Kidney (tissue), 14 donors: ENCODE results near the gene MRGPRX3. TPM values are rescaled to one million over a fixed set of nuclear protein-coding genes. Genes with fewer than 3 reads are reported as not detected.

Experiments used
- DNase-seq, 5 donors: peaks; one replicate each; pipeline ENCODE4 v3.0.0-alpha.2; 2013 to 2020
- FAIRE-seq: peaks from 2 replicates; lab custom pipeline; 2012; peaks lifted over from hg19 to GRCh38; lab: Jason Lieb, UNC
- H3K27ac ChIP-seq, 2 donors: one replicate each; pipeline ENCODE4 v1.7.0; 2013; ENCODE audit warnings: low read depth in 2 of 2, low read length in 2 of 2, inconsistent platforms in 1 of 2
- H3K27me3 ChIP-seq: one replicate; pipeline ENCODE4 v1.7.1; 2013; ENCODE audit warnings: low read length, inconsistent platforms; ENCODE audit not compliant: control insufficient read depth, insufficient read depth
- H3K36me3 ChIP-seq, 3 donors: one replicate each; pipeline versions ENCODE4 v1.7.0 to v1.7.1; 2013; ENCODE audit warnings: low read length in 3 of 3, control low read depth in 1 of 3, inconsistent platforms in 1 of 3; ENCODE audit not compliant: insufficient read depth in 3 of 3, control insufficient read depth in 2 of 3
- H3K4me1 ChIP-seq, 3 donors: one replicate each; pipeline versions ENCODE4 v1.7.0 to v1.7.1; 2013; ENCODE audit warnings: low read length in 3 of 3, inconsistent platforms in 1 of 3, low read depth in 1 of 3; ENCODE audit not compliant: control insufficient read depth in 2 of 3, insufficient read depth in 2 of 3
- H3K4me3 ChIP-seq, 3 donors: one replicate each; pipeline versions ENCODE4 v1.7.0 to v1.8.1; 2013; ENCODE audit warnings: low read length in 3 of 3, control low read depth in 1 of 3, inconsistent platforms in 1 of 3
- H3K9ac ChIP-seq, 3 donors: one replicate each; pipeline versions ENCODE4 v1.7.0 to v1.7.1; 2013; ENCODE audit warnings: low read length in 3 of 3, control low read depth in 1 of 3, inconsistent platforms in 1 of 3
- H3K9me3 ChIP-seq, 3 donors: one replicate each; pipeline versions ENCODE4 v1.7.0 to v1.7.1; 2013; ENCODE audit warnings: low read length in 3 of 3, control low read depth in 1 of 3, inconsistent platforms in 1 of 3; ENCODE audit not compliant: control insufficient read depth in 2 of 3, insufficient read depth in 1 of 3
- intact Hi-C: fragments of 100-400 bp; cut with DNase I; formaldehyde crosslinking; loops from one replicate; pipeline ENCODE4 v1.11.1; 2022
- polyA plus RNA-seq: library from polyadenylated mRNA; stranded (reverse); fragments of 350-450 nt; fragmentation: Illumina TruSeq; extraction: RNeasy Lipid Tissue Mini Kit (QIAGEN cat#74804); gene quantifications from one replicate; pipeline ENCODE4 v1.2.3, GENCODE V29; 2014; ENCODE audit warnings: low read depth, low replicate concordance; ENCODE audit not compliant: insufficient read depth
- total RNA-seq: library from RNA; stranded (reverse); fragmentation: NEBNext Ultra II Directional; extraction: Animal tissue kit (Norgen Biotek cat#: 25700); gene quantifications from one replicate; pipeline ENCODE4 v1.2.1, GENCODE V29; 2021
- TF ChIP-seq, protein P1 (sequence below): IDR thresholded peaks from 3 replicates; pipeline ENCODE4 v1.5.1; 2012; ENCODE audit warnings: mild to moderate bottlenecking, moderate library complexity, borderline replicate concordance; ENCODE audit not compliant: insufficient read depth; ENCODE audit errors: extremely low read depth
- donor health status: control.
- donor health status: control.
- donor health status: control.
- donor health status: control.
- donor health status: control.
- donor health status: DM: yes; HTN: yes; CAD: no.
- donor health status: Normal renal cell carcinoma (clear cell type).

MRGPRX3 gene
- total and polyA plus RNA-seq, 2 donors from 2014 or later, result not detected

DNA sequence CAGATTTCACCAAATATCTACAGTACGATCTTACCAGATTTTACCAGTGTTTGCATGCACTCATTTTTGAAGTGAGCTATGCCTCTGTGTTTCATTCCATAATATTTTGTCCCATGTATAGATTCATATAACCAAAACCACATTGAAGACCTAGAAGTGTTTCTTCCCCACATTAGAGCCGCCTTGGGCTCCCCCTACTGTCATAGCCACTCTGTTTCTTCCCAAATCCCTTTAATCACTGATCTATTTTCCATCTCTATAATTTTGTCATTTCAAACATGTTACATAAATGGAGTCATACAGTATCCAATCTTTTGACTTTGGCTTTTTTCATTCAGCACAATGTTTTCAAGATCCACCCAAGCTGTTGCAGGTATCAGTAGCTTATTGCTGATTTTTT lies 12.7 kb downstream of the MRGPRX3 start:
- no peak for FAIRE-seq
- intact Hi-C loops, result no loop called here
- H3K27me3 ChIP-seq, result no peaks in the 10 kb centered on the region

GRCh38 chr11:18145837-18146236 lies 13.5 kb downstream of the MRGPRX3 start:
- TF ChIP-seq, protein P1, sequence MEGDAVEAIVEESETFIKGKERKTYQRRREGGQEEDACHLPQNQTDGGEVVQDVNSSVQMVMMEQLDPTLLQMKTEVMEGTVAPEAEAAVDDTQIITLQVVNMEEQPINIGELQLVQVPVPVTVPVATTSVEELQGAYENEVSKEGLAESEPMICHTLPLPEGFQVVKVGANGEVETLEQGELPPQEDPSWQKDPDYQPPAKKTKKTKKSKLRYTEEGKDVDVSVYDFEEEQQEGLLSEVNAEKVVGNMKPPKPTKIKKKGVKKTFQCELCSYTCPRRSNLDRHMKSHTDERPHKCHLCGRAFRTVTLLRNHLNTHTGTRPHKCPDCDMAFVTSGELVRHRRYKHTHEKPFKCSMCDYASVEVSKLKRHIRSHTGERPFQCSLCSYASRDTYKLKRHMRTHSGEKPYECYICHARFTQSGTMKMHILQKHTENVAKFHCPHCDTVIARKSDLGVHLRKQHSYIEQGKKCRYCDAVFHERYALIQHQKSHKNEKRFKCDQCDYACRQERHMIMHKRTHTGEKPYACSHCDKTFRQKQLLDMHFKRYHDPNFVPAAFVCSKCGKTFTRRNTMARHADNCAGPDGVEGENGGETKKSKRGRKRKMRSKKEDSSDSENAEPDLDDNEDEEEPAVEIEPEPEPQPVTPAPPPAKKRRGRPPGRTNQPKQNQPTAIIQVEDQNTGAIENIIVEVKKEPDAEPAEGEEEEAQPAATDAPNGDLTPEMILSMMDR, result no peak

More for the DNA sequence above, 12.7 kb downstream of the MRGPRX3 start:
- no peak for DNase-seq
- Histone ChIP-seq H3K36me3 (no peaks in the 10 kb centered on the region), H3K9me3 (no peaks in the 10 kb centered on the region), H3K4me3 (no peak overlapping the region), H3K9ac (no peak overlapping the region), H3K27ac (no peak overlapping the region), H3K4me1 (no peaks in the 10 kb centered on the region)
- TF ChIP-seq, protein P1, result no peak

DNA sequence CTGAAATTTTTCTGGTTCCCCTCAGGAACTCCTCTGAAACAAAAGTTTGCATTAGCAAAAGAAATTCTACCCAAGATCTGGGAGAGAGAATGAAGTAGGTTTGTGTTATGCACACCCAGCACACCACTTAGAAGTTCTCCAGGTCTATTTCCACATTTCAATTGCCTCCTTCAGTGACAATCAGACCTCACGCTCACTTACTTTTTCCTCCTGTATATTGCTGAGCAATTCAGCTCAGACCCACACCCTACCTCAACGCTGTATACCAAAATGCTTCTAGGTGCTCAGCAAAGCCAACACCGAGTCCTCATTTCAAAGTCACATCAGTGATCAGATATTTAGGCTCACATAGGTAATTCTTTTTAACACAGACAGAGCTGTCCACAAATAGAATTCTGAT lies 19.2 kb downstream of the MRGPRX3 start:
- H3K36me3 ChIP-seq, result no peaks in the 10 kb centered on the region
- H3K27me3 ChIP-seq, result no peaks in the 10 kb centered on the region
- intact Hi-C loops, result no loop called here
- TF ChIP-seq, protein P1, result no peak
- DNase-seq (no peak), FAIRE-seq (no peak)
- H3K9me3 ChIP-seq, result no peaks in the 10 kb centered on the region
- no peak overlapping the region for H3K27ac ChIP-seq
- H3K4me1 ChIP-seq, result no peaks in the 10 kb centered on the region
- no peak overlapping the region for H3K4me3 ChIP-seq
- no peak overlapping the region for H3K9ac ChIP-seq

More at GRCh38 chr11:18145837-18146236, 13.5 kb downstream of the MRGPRX3 start:
- intact Hi-C loops, result no loop called here
- FAIRE-seq (no peak), DNase-seq (no peak)
- H3K36me3 ChIP-seq, result no peaks in the 10 kb centered on the region
- H3K4me1 ChIP-seq, result no peaks in the 10 kb centered on the region
- no peak overlapping the region for H3K27ac ChIP-seq
- no peak overlapping the region for H3K9ac ChIP-seq
- H3K4me3 ChIP-seq, result no peak overlapping the region
- H3K27me3 ChIP-seq, result no peaks in the 10 kb centered on the region
- no peaks in the 10 kb centered on the region for H3K9me3 ChIP-seq

GRCh38 chr11:18168372-18168771 lies 36.0 kb downstream of the MRGPRX3 start:
- TF ChIP-seq, protein P1, result no peak
- no peaks in the 10 kb centered on the region for H3K4me1 ChIP-seq
- no peak for FAIRE-seq
- no peak overlapping the region for H3K27ac ChIP-seq
- no peaks in the 10 kb centered on the region for H3K27me3 ChIP-seq
- intact Hi-C loops, result no loop called here
- no peak for DNase-seq
- no peak overlapping the region for H3K4me3 ChIP-seq
- no peaks in the 10 kb centered on the region for H3K36me3 ChIP-seq
- no peak overlapping the region for H3K9ac ChIP-seq
- H3K9me3 ChIP-seq, result peaks cover 0 to 4% (median 0%) of the 10 kb centered on the region in 3 donors
